Peyer's patch (tissue), 4 donors: ENCODE measurements around the gene ZNRF3. TPM values are rescaled to one million over a fixed set of nuclear protein-coding genes. Genes with fewer than 3 reads are reported as not detected.

Source experiments
- DNase-seq, 3 donors: peaks; one replicate each; pipeline ENCODE4 v3.0.0-alpha.2; 2017 to 2019
- H3K27ac ChIP-seq, 4 donors: fragments of 200-600 bp; sonication (generic); one replicate each; pipeline ENCODE4 v1.5.1; 2016 to 2019
- H3K27me3 ChIP-seq, 2 donors: fragments of 200-600 bp; sonication (generic); one replicate each; pipeline ENCODE4 v1.5.1; 2019
- H3K36me3 ChIP-seq, 3 donors: fragments of 200-600 bp; sonication (generic); one replicate each; pipeline ENCODE4 v1.5.1; 2016 to 2019
- H3K4me1 ChIP-seq, 4 donors: fragments of 200-600 bp; sonication (generic); one replicate each; pipeline ENCODE4 v1.5.1; 2016 to 2019
- H3K4me3 ChIP-seq, 4 donors: fragments of 200-600 bp; sonication (generic); 1 replicate in 3 of 4; 2 replicates in 1 of 4; pipeline ENCODE4 v1.5.1; 2016 to 2019; ENCODE audit warnings: mild to moderate bottlenecking in 1 of 4
- H3K9me3 ChIP-seq, 4 donors: fragments of 200-600 bp; sonication (generic); one replicate each; pipeline ENCODE4 v1.5.1; 2016 to 2019; ENCODE audit warnings: mild to moderate bottlenecking in 1 of 4
- POLR2A ChIP-seq, 2 donors: fragments of 450-650 bp; IDR thresholded peaks; one replicate each; pipeline ENCODE4 v1.5.1; 2017; ENCODE audit warnings: antibody characterized with exemption in 2 of 2, mild to moderate bottlenecking in 2 of 2, moderate library complexity in 2 of 2
- total RNA-seq, 4 donors: library from RNA; depleted of rRNA; stranded (reverse); fragments of >200 nt; gene quantifications; one replicate each; pipeline ENCODE4 v1.1.0, GENCODE V29; 2016
- TF ChIP-seq, protein P1 (sequence below), 6 experiments: fragments of 450-650 bp in 4 of 6; fragments of 200-600 bp in 2 of 6; sonication (generic) in 1 of 6; IDR thresholded peaks; one replicate each; pipeline ENCODE4 v1.5.1; 2017 to 2019; ENCODE audit warnings: antibody characterized with exemption in 6 of 6, mild to moderate bottlenecking in 3 of 6, moderate library complexity in 1 of 6

Gene ZNRF3
- total RNA-seq, 4 donors from 2014 or later: 5.8 to 17.6 (median 8.0) TPM

DNA sequence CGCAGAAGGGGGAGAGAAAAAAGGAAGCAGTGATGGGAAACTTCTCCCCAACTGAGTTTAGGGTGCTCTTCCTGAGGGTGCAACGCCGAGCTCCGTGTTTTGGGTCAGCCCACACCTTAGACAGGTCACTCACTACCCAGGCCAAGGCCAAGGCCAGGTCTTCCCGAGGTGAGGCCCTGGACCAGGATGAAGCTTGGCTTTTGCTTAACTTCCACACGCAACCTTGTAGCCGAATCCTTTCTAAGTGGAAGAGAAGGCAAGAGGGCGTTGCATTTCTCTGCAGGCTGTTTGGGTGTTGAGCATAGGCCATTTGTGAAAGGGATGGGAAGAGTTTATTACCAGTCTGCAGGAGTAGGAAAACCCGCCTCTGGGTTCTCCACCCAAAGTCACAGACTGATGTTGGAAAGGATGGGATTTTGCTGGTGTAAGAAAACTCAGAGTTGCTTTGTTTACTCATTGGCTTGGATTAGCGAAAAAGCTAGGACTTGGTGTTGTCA is 191.0 kb downstream of the ZNRF3 start:
- no peaks in the 10 kb centered on the region for H3K27me3 ChIP-seq
- no peak for DNase-seq
- H3K9me3 ChIP-seq: no peaks in the 10 kb centered on the region
- peak overlapping the region in 3 of 4 donors; percentile 60 to 83 (median 73) for H3K27ac ChIP-seq
- TF ChIP-seq, protein P1, sequence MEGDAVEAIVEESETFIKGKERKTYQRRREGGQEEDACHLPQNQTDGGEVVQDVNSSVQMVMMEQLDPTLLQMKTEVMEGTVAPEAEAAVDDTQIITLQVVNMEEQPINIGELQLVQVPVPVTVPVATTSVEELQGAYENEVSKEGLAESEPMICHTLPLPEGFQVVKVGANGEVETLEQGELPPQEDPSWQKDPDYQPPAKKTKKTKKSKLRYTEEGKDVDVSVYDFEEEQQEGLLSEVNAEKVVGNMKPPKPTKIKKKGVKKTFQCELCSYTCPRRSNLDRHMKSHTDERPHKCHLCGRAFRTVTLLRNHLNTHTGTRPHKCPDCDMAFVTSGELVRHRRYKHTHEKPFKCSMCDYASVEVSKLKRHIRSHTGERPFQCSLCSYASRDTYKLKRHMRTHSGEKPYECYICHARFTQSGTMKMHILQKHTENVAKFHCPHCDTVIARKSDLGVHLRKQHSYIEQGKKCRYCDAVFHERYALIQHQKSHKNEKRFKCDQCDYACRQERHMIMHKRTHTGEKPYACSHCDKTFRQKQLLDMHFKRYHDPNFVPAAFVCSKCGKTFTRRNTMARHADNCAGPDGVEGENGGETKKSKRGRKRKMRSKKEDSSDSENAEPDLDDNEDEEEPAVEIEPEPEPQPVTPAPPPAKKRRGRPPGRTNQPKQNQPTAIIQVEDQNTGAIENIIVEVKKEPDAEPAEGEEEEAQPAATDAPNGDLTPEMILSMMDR (IDR thresholded peaks at IDR 0.05): no peak
- TF ChIP-seq POLR2A (IDR thresholded peaks at IDR 0.05): no peak
- H3K4me1 ChIP-seq: peaks cover 0 to 57% (median 7%) of the 10 kb centered on the region in 4 donors
- H3K4me3 ChIP-seq: peak overlapping the region; percentile 48 to 85 (median 61)
- H3K36me3 ChIP-seq: no peaks in the 10 kb centered on the region

DNA sequence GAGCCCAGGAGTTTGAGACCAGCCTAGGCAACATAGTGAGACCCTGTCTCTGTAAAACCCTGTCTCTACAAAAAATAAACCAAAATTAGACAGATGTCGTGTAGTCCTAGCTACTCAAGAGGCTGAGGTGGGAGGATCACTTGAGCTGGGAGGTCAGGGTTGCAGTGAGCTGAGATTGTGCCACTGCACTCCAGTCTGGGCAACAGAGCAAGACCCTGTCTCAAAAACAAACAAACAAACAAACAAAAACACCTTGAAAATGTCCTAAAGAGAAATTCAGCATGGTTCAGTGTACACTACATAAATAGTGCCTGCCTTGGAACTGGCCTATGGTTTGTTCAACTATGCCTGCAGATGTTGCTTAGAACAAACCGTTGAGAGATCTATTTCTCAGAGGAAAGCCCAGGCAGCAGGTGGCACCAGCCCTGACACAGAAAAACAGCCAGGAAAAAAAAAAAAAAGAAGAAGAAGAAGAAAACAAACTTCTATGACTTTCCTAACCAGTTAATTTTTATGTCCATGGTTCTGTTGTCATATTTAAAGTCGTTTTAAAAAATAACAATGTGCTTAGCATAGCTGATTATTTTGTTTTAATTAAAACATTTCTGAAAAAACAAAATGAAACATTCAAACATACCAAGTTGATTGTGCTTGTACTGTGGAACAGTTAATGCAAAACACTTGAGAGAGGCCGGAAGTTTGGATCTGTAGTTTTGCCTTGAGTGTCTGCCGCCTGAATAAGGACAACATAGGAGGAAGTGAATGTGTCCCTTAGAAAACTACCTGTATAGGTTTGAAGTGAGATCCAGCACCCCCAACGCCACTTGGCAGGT is 194.9 kb downstream of the ZNRF3 start:
- no peaks in the 10 kb centered on the region for H3K36me3 ChIP-seq
- peak overlapping the region in 2 of 4 donors; percentile 36 to 60 for H3K27ac ChIP-seq
- TF ChIP-seq POLR2A (IDR thresholded peaks at IDR 0.05): no peak
- TF ChIP-seq, protein P1 (IDR thresholded peaks at IDR 0.05): no peak
- no peak overlapping the region for H3K4me3 ChIP-seq
- peaks cover 0 to 54% (median 6%) of the 10 kb centered on the region in 4 donors for H3K4me1 ChIP-seq
- no peak for DNase-seq
- no peaks in the 10 kb centered on the region for H3K27me3 ChIP-seq
- no peaks in the 10 kb centered on the region for H3K9me3 ChIP-seq

- H3K27ac ChIP-seq: peak overlapping the region in 2 of 4 donors; percentile 36 to 60
- TF ChIP-seq, protein P1 (IDR thresholded peaks at IDR 0.05): no peak
- TF ChIP-seq POLR2A (IDR thresholded peaks at IDR 0.05): no peak
- H3K4me1 ChIP-seq: peaks cover 0 to 50% (median under 1%) of the 10 kb centered on the region in 4 donors
- no peaks in the 10 kb centered on the region for H3K9me3 ChIP-seq
- H3K27me3 ChIP-seq: no peaks in the 10 kb centered on the region
- DNase-seq: no peak
- H3K4me3 ChIP-seq: no peak overlapping the region
- H3K36me3 ChIP-seq: no peaks in the 10 kb centered on the region
Measured at GRCh38 chr22:29078869-29079207, 195.5 kb downstream of the ZNRF3 start.

DNA sequence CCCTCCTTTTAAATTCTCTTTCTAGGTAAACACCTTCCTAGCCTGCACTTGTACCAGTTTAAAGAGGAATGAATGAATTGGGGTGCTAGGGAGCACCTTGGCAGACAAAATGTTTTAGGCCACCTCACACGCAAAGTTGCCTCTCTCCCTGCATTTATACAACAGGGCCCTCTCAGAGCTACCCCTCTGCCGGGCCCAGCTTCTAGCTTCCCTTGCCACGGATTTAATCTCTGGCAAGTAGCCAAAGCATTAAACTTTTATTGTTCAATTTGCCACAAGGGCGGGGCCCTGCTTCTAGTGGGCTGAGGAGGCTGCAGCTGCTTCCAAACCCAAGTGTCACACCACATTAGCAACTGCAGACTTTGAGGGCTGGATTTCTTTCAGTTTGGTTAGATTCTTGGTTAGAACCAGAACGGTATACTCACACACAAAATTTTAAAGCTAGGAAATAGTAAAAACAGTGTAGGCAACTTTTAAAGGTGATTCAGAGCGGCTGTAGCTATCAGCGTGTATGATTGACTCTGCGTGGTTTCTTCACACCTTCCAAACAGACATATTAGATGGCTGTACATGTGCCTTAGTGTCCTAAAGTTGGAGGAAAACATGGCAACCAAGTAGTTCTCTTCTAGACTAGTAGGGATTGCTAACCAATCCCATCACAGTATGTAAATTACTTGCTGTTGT is 196.0 kb downstream of the ZNRF3 start:
- peak overlapping the region in 2 of 4 donors; percentile 36 to 60 for H3K27ac ChIP-seq
- peaks cover 0 to 46% (median 0%) of the 10 kb centered on the region in 4 donors for H3K4me1 ChIP-seq
- H3K4me3 ChIP-seq: no peak overlapping the region
- H3K36me3 ChIP-seq: no peaks in the 10 kb centered on the region
- peak in 1 of 3 donors; percentile 55 for DNase-seq
- no peaks in the 10 kb centered on the region for H3K9me3 ChIP-seq
- no peak for TF ChIP-seq POLR2A (IDR thresholded peaks at IDR 0.05)
- TF ChIP-seq, protein P1 (IDR thresholded peaks at IDR 0.05): no peak
- H3K27me3 ChIP-seq: no peaks in the 10 kb centered on the region

GRCh38 chr22:29080106-29080975 is 197.0 kb downstream of the ZNRF3 start:
- Histone ChIP-seq H3K36me3 (no peaks in the 10 kb centered on the region), H3K27ac (no peak overlapping the region), H3K4me1 (peaks cover 0 to 40% (median 0%) of the 10 kb centered on the region in 4 donors), H3K27me3 (no peaks in the 10 kb centered on the region), H3K4me3 (no peak overlapping the region), H3K9me3 (no peaks in the 10 kb centered on the region)
- no peak for DNase-seq
- TF ChIP-seq, protein P1 (IDR thresholded peaks at IDR 0.05): no peak
- TF ChIP-seq POLR2A (IDR thresholded peaks at IDR 0.05): no peak
